Keratinocyte (primary cell): ENCODE measurements around the gene LLGL1. TPM values are rescaled to one million over a fixed set of nuclear protein-coding genes. Genes with fewer than 3 reads are reported as not detected.

Experiments used
- DNase-seq: peaks from one replicate; pipeline ENCODE4 v3.0.0-alpha.2; 2011; ENCODE audit warnings: low read depth, missing footprints, low spot score
- FAIRE-seq: peaks from 2 replicates; lab custom pipeline; 2011; peaks lifted over from hg19 to GRCh38; lab: Jason Lieb, UNC
- H2AFZ ChIP-seq: 2 replicates; pipeline ENCODE4 v1.6.0; 2012; ENCODE audit warnings: low read length, control low read depth, inconsistent platforms; ENCODE audit not compliant: control insufficient read depth
- H3K27ac ChIP-seq: 2 replicates; pipeline ENCODE4 v1.5.1; 2011; ENCODE audit warnings: low read length; ENCODE audit not compliant: control insufficient read depth, insufficient read depth
- H3K27me3 ChIP-seq: 3 replicates; pipeline ENCODE4 v1.6.0; 2011; ENCODE audit warnings: low read length; ENCODE audit not compliant: control insufficient read depth, insufficient read depth; ENCODE audit errors: extremely low read depth
- H3K36me3 ChIP-seq, 2 experiments: 2 replicates in 1 of 2; 3 replicates in 1 of 2; pipeline ENCODE4 v1.5.1; 2011; ENCODE audit warnings: low read length in 2 of 2, mild to moderate bottlenecking in 1 of 2; ENCODE audit not compliant: control insufficient read depth in 2 of 2, insufficient read depth in 2 of 2; ENCODE audit errors: extremely low read depth in 1 of 2
- H3K4me1 ChIP-seq: 3 replicates; pipeline ENCODE4 v1.5.1; 2011; ENCODE audit warnings: low read length; ENCODE audit not compliant: control insufficient read depth, insufficient read depth; ENCODE audit errors: extremely low read depth
- H3K4me2 ChIP-seq: 3 replicates; pipeline ENCODE4 v1.6.0; 2011; ENCODE audit warnings: low read depth, low read length; ENCODE audit not compliant: control insufficient read depth, insufficient read depth; ENCODE audit errors: extremely low read depth
- H3K4me3 ChIP-seq, 3 experiments: fragments of 200-600 bp in 1 of 3; sonication (generic) in 1 of 3; 2 replicates in 2 of 3; 3 replicates in 1 of 3; pipeline ENCODE4 v1.5.1; 2011 to 2016; ENCODE audit warnings: low read length in 3 of 3, mild to moderate bottlenecking in 3 of 3, control low read depth in 2 of 3, inconsistent platforms in 1 of 3, low read depth in 1 of 3, mixed read lengths in 1 of 3, mixed run types in 1 of 3, moderate library complexity in 1 of 3; ENCODE audit not compliant: control insufficient read depth in 2 of 3, insufficient read depth in 2 of 3; ENCODE audit errors: extremely low read depth in 1 of 3
- H3K79me2 ChIP-seq: 2 replicates; pipeline ENCODE4 v1.6.0; 2012; ENCODE audit warnings: low read length; ENCODE audit not compliant: control insufficient read depth, insufficient read depth
- H3K9ac ChIP-seq: 3 replicates; pipeline ENCODE4 v1.6.0; 2011; ENCODE audit warnings: low read length; ENCODE audit not compliant: control insufficient read depth, insufficient read depth; ENCODE audit errors: extremely low read depth
- H3K9me1 ChIP-seq: 3 replicates; pipeline ENCODE4 v1.6.0; 2011; ENCODE audit warnings: low read length; ENCODE audit not compliant: control insufficient read depth, insufficient read depth; ENCODE audit errors: extremely low read depth
- H3K9me3 ChIP-seq: 2 replicates; pipeline ENCODE4 v1.5.1; 2012; ENCODE audit warnings: low read depth, low read length; ENCODE audit not compliant: control insufficient read depth
- H4K20me1 ChIP-seq: 3 replicates; pipeline ENCODE4 v1.6.0; 2011; ENCODE audit warnings: low read length; ENCODE audit not compliant: control insufficient read depth, insufficient read depth; ENCODE audit errors: extremely low read depth
- EZH2 ChIP-seq: IDR thresholded peaks from one replicate; pipeline ENCODE4 v1.6.1; 2012; ENCODE audit warnings: inconsistent platforms, mild to moderate bottlenecking, low read length, moderate library complexity
- dilution Hi-C: fragments of 300-500 bp; cut with MboI; formaldehyde crosslinking; loops from one replicate; pipeline ENCODE4 v1.7.0; 2020; ENCODE audit warnings: low sequenced_read_pairs; ENCODE audit not compliant: extremely low pct_ligation_motif_present
- polyA minus RNA-seq, 3 experiments: library from RNA; depleted of rRNA, polyadenylated mRNA; stranded (reverse); fragments of >200 nt; gene quantifications; 1 replicate in 1 of 3; 2 replicates in 1 of 3; 3 replicates in 1 of 3; pipeline ENCODE4 v1.2.3, GENCODE V29; 2011
- polyA plus RNA-seq, 5 experiments: library from polyadenylated mRNA; depleted of rRNA in 3 of 5; stranded (reverse) in 3 of 5; stranded (forward) in 1 of 5; unstranded in 1 of 5; fragments of >200 nt; gene quantifications; 1 replicate in 1 of 5; 2 replicates in 3 of 5; 3 replicates in 1 of 5; pipeline versions ENCODE4 v1.2.1 to v1.2.3, GENCODE V29; 2011 to 2012; ENCODE audit warnings: missing spikeins in 2 of 5, low read depth in 1 of 5, low replicate concordance in 1 of 5
- TF ChIP-seq, protein P1 (sequence below), 3 experiments: IDR thresholded peaks in 1 of 3; conservative IDR thresholded peaks in 1 of 3; optimal IDR thresholded peaks in 1 of 3; 2 replicates in 2 of 3; 3 replicates in 1 of 3; pipeline versions ENCODE3 to v1.5.1; 2011; ENCODE audit warnings: low read length in 3 of 3, mild to moderate bottlenecking in 3 of 3, moderate library complexity in 2 of 3, control low read depth in 1 of 3, inconsistent platforms in 1 of 3; ENCODE audit not compliant: insufficient read depth in 2 of 3; ENCODE audit errors: extremely low read depth in 1 of 3

The LLGL1 gene
- 13.8 to 24.7 TPM (median 22.6 TPM) in 3 replicates for polyA plus RNA-seq
- 4.3 TPM for polyA plus RNA-seq (2011; ENCODE audit: low read depth)
- polyA plus RNA-seq (2011; cell fraction: cytosol; rRNA removed) = 13.0 and 26.4 TPM in 2 replicates
- polyA plus RNA-seq (2011; cell fraction: nucleus; rRNA removed) = 29.1 and 37.8 TPM in 2 replicates
- 9.8 and 22.3 TPM in 2 replicates for polyA plus RNA-seq (2012; ENCODE audit: low replicate concordance)
- polyA minus RNA-seq = 25.2 to 45.1 TPM (median 34.6 TPM) in 3 replicates
- polyA minus RNA-seq (2011; cell fraction: cytosol; rRNA and poly(A)+ RNA removed) = 54.5 TPM
- polyA minus RNA-seq (2011; cell fraction: nucleus; rRNA and poly(A)+ RNA removed) = 32.7 and 34.8 TPM in 2 replicates

GRCh38 chr17:18225121-18225641 is at the start of gene LLGL1:
Gene LLGL1, plus strand, starts transcription at chr17:18225635. Its CDS starts 48 bp downstream, at chr17:18225683.
- H3K79me2 ChIP-seq = peaks cover 35% of the 10 kb centered on the region
- H4K20me1 ChIP-seq = no peaks in the 10 kb centered on the region
- peaks cover 2% of the 10 kb centered on the region for H3K9me1 ChIP-seq
- peak within 1 kb of the TSS; percentile 55 to 92 (median 82) for H3K4me3 ChIP-seq
- H3K4me1 ChIP-seq = peaks cover 8% of the 10 kb centered on the region
- peak within 1 kb of the TSS; percentile 79 for H3K9ac ChIP-seq
- H3K4me2 ChIP-seq = peak within 1 kb of the TSS; percentile 85
- FAIRE-seq (no peak), DNase-seq (no peak)
- H3K36me3 ChIP-seq = no peaks in the 10 kb centered on the region
- H3K9me3 ChIP-seq = no peaks in the 10 kb centered on the region
- H3K27me3 ChIP-seq = no peaks in the 10 kb centered on the region
- TF ChIP-seq, protein P1, sequence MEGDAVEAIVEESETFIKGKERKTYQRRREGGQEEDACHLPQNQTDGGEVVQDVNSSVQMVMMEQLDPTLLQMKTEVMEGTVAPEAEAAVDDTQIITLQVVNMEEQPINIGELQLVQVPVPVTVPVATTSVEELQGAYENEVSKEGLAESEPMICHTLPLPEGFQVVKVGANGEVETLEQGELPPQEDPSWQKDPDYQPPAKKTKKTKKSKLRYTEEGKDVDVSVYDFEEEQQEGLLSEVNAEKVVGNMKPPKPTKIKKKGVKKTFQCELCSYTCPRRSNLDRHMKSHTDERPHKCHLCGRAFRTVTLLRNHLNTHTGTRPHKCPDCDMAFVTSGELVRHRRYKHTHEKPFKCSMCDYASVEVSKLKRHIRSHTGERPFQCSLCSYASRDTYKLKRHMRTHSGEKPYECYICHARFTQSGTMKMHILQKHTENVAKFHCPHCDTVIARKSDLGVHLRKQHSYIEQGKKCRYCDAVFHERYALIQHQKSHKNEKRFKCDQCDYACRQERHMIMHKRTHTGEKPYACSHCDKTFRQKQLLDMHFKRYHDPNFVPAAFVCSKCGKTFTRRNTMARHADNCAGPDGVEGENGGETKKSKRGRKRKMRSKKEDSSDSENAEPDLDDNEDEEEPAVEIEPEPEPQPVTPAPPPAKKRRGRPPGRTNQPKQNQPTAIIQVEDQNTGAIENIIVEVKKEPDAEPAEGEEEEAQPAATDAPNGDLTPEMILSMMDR (optimal IDR thresholded peaks at IDR 0.05 in 1 of 3, IDR thresholded peaks at IDR 0.05 in 1 of 3, conservative IDR thresholded peaks at IDR 0.05 in 1 of 3; ENCODE audit: extremely low read depth in 1 of 3, insufficient read depth in 2 of 3, low read length in 3 of 3) = no peak
- no peak for TF ChIP-seq EZH2
- peak within 1 kb of the TSS; percentile 42 for H3K27ac ChIP-seq
- dilution Hi-C loops = no loop called here
- peak within 1 kb of the TSS; percentile 91 for H2AFZ ChIP-seq

GRCh38 chr17:18176176-18176575 is 49.3 kb upstream of the LLGL1 start:
- Histone ChIP-seq H3K9me1 (no peaks in the 10 kb centered on the region), H3K27ac (no peak overlapping the region), H4K20me1 (no peaks in the 10 kb centered on the region), H3K4me2 (no peak overlapping the region), H3K27me3 (no peaks in the 10 kb centered on the region), H3K36me3 (no peaks in the 10 kb centered on the region), H3K4me3 (no peak overlapping the region), H3K4me1 (no peaks in the 10 kb centered on the region), H3K9me3 (no peaks in the 10 kb centered on the region), H3K9ac (no peak overlapping the region), H3K79me2 (no peaks in the 10 kb centered on the region), H2AFZ (no peak overlapping the region)
- no peak for FAIRE-seq
- TF ChIP-seq, protein P1 (optimal IDR thresholded peaks at IDR 0.05 in 1 of 3, IDR thresholded peaks at IDR 0.05 in 1 of 3, conservative IDR thresholded peaks at IDR 0.05 in 1 of 3; ENCODE audit: extremely low read depth in 1 of 3, insufficient read depth in 2 of 3, low read length in 3 of 3) = no peak
- TF ChIP-seq EZH2 = no peak
- DNase-seq = no peak
- dilution Hi-C loops = no loop called here
